Testis (tissue), 2 donors: ENCODE results near the gene ECHS1.

Source experiments
- POLR2A ChIP-seq: fragments of 450-650 bp; IDR thresholded peaks from one replicate; pipeline ENCODE4 v1.6.1; 2017; ENCODE audit warnings: antibody characterized with exemption, mild to moderate bottlenecking, moderate library complexity
- TF ChIP-seq, protein P1 (sequence below), 3 experiments: fragments of 450-650 bp in 2 of 3; fragments of 200-600 bp in 1 of 3; sonication (generic) in 1 of 3; IDR thresholded peaks; one replicate each; pipeline ENCODE4 v1.5.1; 2016 to 2019; ENCODE audit warnings: antibody characterized with exemption in 3 of 3, mild to moderate bottlenecking in 2 of 3, moderate library complexity in 1 of 3

DNA sequence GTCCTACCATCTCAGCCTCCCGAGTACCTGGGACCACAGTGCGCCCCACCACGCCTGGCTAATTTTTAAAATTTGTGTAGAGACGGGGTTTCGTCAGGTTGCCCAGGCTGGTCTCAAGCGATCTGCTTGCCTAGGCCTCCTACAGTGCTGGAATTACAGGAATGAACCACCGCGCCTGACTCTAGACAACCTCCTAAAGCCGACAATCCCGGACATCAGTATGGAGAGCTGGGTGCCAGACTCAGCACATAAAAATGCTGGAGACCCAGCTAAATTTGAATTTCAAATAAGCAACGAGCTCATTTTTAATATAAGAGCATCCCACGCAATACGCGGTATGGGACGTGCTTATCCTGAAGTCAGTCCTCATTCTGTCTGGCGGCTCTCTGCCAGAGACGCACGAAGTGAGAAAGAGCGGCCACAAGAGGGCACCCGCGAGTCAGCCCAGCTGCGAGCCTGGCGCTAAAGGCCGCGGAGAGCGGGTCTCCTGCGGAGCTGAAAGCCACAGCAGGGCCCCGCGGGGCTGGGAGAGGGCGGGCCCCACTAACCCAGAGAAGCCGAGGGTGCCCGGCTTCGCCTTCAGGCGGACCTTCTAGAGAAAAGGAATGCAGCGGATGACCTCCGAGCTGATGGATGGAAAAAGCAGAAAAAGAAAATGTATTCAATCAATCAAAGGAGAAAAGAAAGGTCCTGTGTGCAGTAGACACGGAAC, 43.5 kb downstream of the ECHS1 start:
- TF ChIP-seq, protein P1, sequence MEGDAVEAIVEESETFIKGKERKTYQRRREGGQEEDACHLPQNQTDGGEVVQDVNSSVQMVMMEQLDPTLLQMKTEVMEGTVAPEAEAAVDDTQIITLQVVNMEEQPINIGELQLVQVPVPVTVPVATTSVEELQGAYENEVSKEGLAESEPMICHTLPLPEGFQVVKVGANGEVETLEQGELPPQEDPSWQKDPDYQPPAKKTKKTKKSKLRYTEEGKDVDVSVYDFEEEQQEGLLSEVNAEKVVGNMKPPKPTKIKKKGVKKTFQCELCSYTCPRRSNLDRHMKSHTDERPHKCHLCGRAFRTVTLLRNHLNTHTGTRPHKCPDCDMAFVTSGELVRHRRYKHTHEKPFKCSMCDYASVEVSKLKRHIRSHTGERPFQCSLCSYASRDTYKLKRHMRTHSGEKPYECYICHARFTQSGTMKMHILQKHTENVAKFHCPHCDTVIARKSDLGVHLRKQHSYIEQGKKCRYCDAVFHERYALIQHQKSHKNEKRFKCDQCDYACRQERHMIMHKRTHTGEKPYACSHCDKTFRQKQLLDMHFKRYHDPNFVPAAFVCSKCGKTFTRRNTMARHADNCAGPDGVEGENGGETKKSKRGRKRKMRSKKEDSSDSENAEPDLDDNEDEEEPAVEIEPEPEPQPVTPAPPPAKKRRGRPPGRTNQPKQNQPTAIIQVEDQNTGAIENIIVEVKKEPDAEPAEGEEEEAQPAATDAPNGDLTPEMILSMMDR (IDR thresholded peaks at IDR 0.05), result peak; percentile 76 to 97 (median 87)
- no peak for TF ChIP-seq POLR2A
